Measurements from ENCODE around the gene ANKRD62.

The ANKRD62 gene

DNA sequence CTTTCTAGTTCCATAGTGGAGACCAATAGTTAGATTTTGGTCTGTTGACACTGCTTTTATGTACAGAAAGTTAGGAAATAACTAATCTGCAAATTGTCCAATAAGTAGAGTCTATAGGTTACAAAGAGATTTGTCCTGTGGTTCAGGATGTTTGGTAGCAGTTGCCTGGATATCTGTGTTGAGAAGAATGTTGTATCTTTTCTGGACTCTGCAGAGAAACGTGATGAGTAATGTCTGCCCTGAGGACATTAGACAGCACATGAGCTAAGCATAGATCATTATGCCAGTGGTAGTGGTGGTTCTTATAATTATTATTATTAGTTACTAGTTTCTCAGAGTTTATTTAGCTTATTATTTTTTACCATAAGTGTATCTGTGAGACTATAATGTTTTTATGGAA, 65.8 kb downstream of the ANKRD62 start:
- H3K36me3 Mint-ChIP-seq (ENCODE audit: low read depth) = no peaks in the 10 kb centered on the region
- H3K27me3 Mint-ChIP-seq = peaks cover 2% of the 10 kb centered on the region
- DNase-seq = no peak

DNA sequence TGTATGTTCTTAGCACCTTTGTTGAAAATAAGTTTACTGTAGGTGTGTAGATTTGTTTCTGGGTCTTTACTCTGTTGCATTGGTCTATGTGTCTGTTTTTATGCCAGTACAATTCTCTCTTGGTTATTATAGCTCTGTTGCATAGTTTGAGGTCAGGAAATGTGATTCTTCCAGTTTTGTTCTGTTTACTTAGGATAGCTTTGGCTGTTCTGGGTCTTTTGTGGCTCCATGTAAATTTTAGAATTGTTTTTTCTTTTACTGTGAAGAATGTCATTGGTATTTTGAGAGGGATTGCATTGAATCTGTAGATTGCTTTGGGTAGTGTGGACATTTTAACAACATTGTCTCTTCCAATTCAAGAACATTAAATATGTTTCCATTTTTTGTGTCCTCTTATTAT, 69.1 kb downstream of the ANKRD62 start:
- no peaks in the 10 kb centered on the region for H3K9me3 Mint-ChIP-seq
- no peak overlapping the region for H3K4me3 Mint-ChIP-seq
- peaks cover 1% of the 10 kb centered on the region for H3K36me3 Mint-ChIP-seq (ENCODE audit: low read depth)
- H3K27me3 Mint-ChIP-seq = peaks cover 6% of the 10 kb centered on the region
- H3K4me1 Mint-ChIP-seq = no peaks in the 10 kb centered on the region
- no peak for DNase-seq
- ATAC-seq = no peak
- no peak overlapping the region for H3K27ac Mint-ChIP-seq

More for the DNA sequence above, 65.8 kb downstream of the ANKRD62 start:
- no peaks in the 10 kb centered on the region for H3K9me3 Mint-ChIP-seq
- no peak for ATAC-seq
- no peak overlapping the region for H3K4me3 Mint-ChIP-seq
- no peak overlapping the region for H3K27ac Mint-ChIP-seq
- H3K4me1 Mint-ChIP-seq = no peaks in the 10 kb centered on the region

GRCh38 chr18:12165038-12165768, 71.6 kb downstream of the ANKRD62 start:
- no peak for ATAC-seq
- Mint-ChIP-seq H3K4me3 (no peak overlapping the region), H3K27ac (no peak overlapping the region), H3K4me1 (no peaks in the 10 kb centered on the region), H3K9me3 (no peaks in the 10 kb centered on the region), H3K27me3 (peaks cover 8% of the 10 kb centered on the region), H3K36me3 (ENCODE audit: low read depth) (peaks cover 1% of the 10 kb centered on the region)
- no peak for DNase-seq
